Smooth muscle cell (in vitro differentiated cells): ENCODE results near the gene STAM. TPM values are rescaled to one million over a fixed set of nuclear protein-coding genes. Genes with fewer than 3 reads are reported as not detected.

Source experiments
- DNase-seq: peaks from one replicate; lab custom pipeline; 2025; ENCODE audit not compliant: unreplicated experiment; lab: John Stamatoyannopoulos, UW
- H2AFZ ChIP-seq: fragments of 200-600 bp; sonication (generic); 2 replicates; pipeline ENCODE4 v1.6.0; 2016; ENCODE audit warnings: antibody characterized with exemption, low read depth, mild to moderate bottlenecking
- H3F3A ChIP-seq: fragments of 200-600 bp; sonication (generic); 2 replicates; pipeline ENCODE4 v1.6.0; 2017; ENCODE audit warnings: antibody characterized with exemption, low read depth
- H3K27ac ChIP-seq: fragments of 200-600 bp; sonication (generic); 2 replicates; pipeline ENCODE4 v1.5.1; 2016; ENCODE audit warnings: low read depth, mild to moderate bottlenecking
- H3K27me3 ChIP-seq: fragments of 200-600 bp; sonication (generic); 2 replicates; pipeline ENCODE4 v1.6.1; 2016; ENCODE audit warnings: low read depth, mild to moderate bottlenecking
- H3K36me3 ChIP-seq: fragments of 200-600 bp; sonication (generic); 2 replicates; pipeline ENCODE4 v1.5.1; 2016; ENCODE audit warnings: low read depth
- H3K4me1 ChIP-seq: fragments of 200-600 bp; sonication (generic); 2 replicates; pipeline ENCODE4 v1.5.1; 2016; ENCODE audit warnings: low read depth
- H3K4me2 ChIP-seq: fragments of 200-600 bp; sonication (generic); 2 replicates; pipeline ENCODE4 v1.6.0; 2016; ENCODE audit warnings: mild to moderate bottlenecking
- H3K4me3 ChIP-seq: fragments of 200-600 bp; sonication (generic); 2 replicates; pipeline ENCODE4 v1.5.1; 2016; ENCODE audit warnings: mild to moderate bottlenecking
- H3K79me2 ChIP-seq: fragments of 200-600 bp; sonication (generic); 2 replicates; pipeline ENCODE4 v1.6.0; 2016; ENCODE audit warnings: low read depth, mild to moderate bottlenecking
- H3K9ac ChIP-seq: fragments of 200-600 bp; sonication (generic); 2 replicates; pipeline ENCODE4 v1.6.0; 2016; ENCODE audit warnings: low read depth
- H3K9me3 ChIP-seq: fragments of 200-600 bp; sonication (generic); replicated peaks from 2 replicates; pipeline ENCODE4 v1.5.1; 2016; ENCODE audit warnings: low read depth
- H4K20me1 ChIP-seq: fragments of 200-600 bp; sonication (generic); 2 replicates; pipeline ENCODE4 v1.6.0; 2016; ENCODE audit warnings: low read depth
- CTCF ChIP-seq: fragments of 200-600 bp; sonication (generic); IDR thresholded peaks from 2 replicates; pipeline ENCODE4 v1.5.1; 2017; ENCODE audit warnings: borderline replicate concordance, mild to moderate bottlenecking, antibody characterized with exemption; ENCODE audit not compliant: insufficient read depth, poor library complexity, severe bottlenecking
- WGBS: methylation state at CpG from one replicate; pipeline ENCODE4 v1.1.7; 2016; ENCODE audit warnings: low lambda C conversion rate; 5-methylcytosine and 5-hydroxymethylcytosine counted together
- polyA plus RNA-seq: library from polyadenylated mRNA; unstranded; fragments of >200 nt; fragmentation: Nextera tagmentation; extraction: Ambion mirVana; gene quantifications from 2 replicates; pipeline ENCODE4 v1.2.1, GENCODE V29; 2016
- total RNA-seq: library from RNA; depleted of rRNA; stranded (reverse); fragments of >200 nt; gene quantifications from 2 replicates; pipeline ENCODE4 v1.2.3, GENCODE V29; 2014

Gene STAM
- total and polyA plus RNA-seq, 2 experiments from 2014 or later: 16.0 to 30.2 TPM

- 93% methylated on average over 3 of the region's 3 CpGs for WGBS
- no peak for DNase-seq
- no peak overlapping the region for H3K4me2 ChIP-seq
- H3K4me1 ChIP-seq: peaks cover 5% of the 10 kb centered on the region
- H3K79me2 ChIP-seq: peaks cover 90% of the 10 kb centered on the region
- H3K4me3 ChIP-seq: no peak overlapping the region
- H3K9ac ChIP-seq: no peak overlapping the region
- H3K27me3 ChIP-seq: no peaks in the 10 kb centered on the region
- H3K27ac ChIP-seq: no peak overlapping the region
- peaks cover 35% of the 10 kb centered on the region for H4K20me1 ChIP-seq
- H2AFZ ChIP-seq: no peak overlapping the region
- no peaks in the 10 kb centered on the region for H3K9me3 ChIP-seq
- H3F3A ChIP-seq: no peaks in the 10 kb centered on the region
- no peaks in the 10 kb centered on the region for H3K36me3 ChIP-seq
- TF ChIP-seq CTCF: no peak
Measured at GRCh38 chr10:17661510-17661909, 17.6 kb downstream of the STAM start.

GRCh38 chr10:17662193-17663138, 18.5 kb downstream of the STAM start:
- 74% methylated on average over 2 of the region's 2 CpGs for WGBS
- H3K79me2 ChIP-seq: peaks cover 90% of the 10 kb centered on the region
- no peaks in the 10 kb centered on the region for H3K27me3 ChIP-seq
- H3K4me2 ChIP-seq: no peak overlapping the region
- no peak for TF ChIP-seq CTCF
- H3K9me3 ChIP-seq: no peaks in the 10 kb centered on the region
- no peak overlapping the region for H3K9ac ChIP-seq
- H3F3A ChIP-seq: no peaks in the 10 kb centered on the region
- no peak for DNase-seq
- no peaks in the 10 kb centered on the region for H3K36me3 ChIP-seq
- H3K4me3 ChIP-seq: no peak overlapping the region
- no peak overlapping the region for H2AFZ ChIP-seq
- H3K4me1 ChIP-seq: peaks cover 5% of the 10 kb centered on the region
- no peak overlapping the region for H3K27ac ChIP-seq
- peaks cover 25% of the 10 kb centered on the region for H4K20me1 ChIP-seq

GRCh38 chr10:17663450-17663849, 19.5 kb downstream of the STAM start:
- no peaks in the 10 kb centered on the region for H3F3A ChIP-seq
- WGBS: 100% methylated on average over 1 of the region's 1 CpG
- H3K9me3 ChIP-seq: no peaks in the 10 kb centered on the region
- no peaks in the 10 kb centered on the region for H3K27me3 ChIP-seq
- H3K79me2 ChIP-seq: peaks cover 90% of the 10 kb centered on the region
- H3K36me3 ChIP-seq: no peaks in the 10 kb centered on the region
- peaks cover 5% of the 10 kb centered on the region for H3K4me1 ChIP-seq
- H3K4me3 ChIP-seq: no peak overlapping the region
- TF ChIP-seq CTCF: no peak
- DNase-seq: no peak
- no peak overlapping the region for H2AFZ ChIP-seq
- H3K4me2 ChIP-seq: no peak overlapping the region
- H3K9ac ChIP-seq: no peak overlapping the region
- H3K27ac ChIP-seq: no peak overlapping the region
- peaks cover 21% of the 10 kb centered on the region for H4K20me1 ChIP-seq

DNA sequence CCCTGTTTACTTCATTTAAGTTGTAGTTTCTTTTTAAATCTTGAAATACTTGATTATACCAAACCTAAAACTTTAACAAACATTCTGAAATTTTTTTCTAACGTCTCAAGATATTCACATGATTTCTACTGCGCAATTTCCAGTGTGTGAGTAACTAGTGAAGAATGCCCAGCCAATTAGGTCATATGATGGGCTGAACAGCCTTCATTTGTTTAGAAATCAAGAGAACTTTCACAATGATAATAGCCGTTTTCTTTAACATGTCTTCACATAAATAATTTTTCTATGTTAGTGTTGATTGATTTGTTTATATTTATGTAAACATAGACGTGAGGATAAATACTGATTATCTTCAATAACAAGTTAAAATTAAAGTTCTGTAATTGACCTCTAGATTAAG, 21.8 kb downstream of the STAM start:
- peak overlapping the region; percentile 81 for H3K9ac ChIP-seq
- no peaks in the 10 kb centered on the region for H3F3A ChIP-seq
- peaks cover 13% of the 10 kb centered on the region for H3K4me1 ChIP-seq
- H4K20me1 ChIP-seq: peaks cover 16% of the 10 kb centered on the region
- WGBS: 14% methylated on average over 4 of the region's 4 CpGs
- no peaks in the 10 kb centered on the region for H3K9me3 ChIP-seq
- no peaks in the 10 kb centered on the region for H3K27me3 ChIP-seq
- H2AFZ ChIP-seq: peak overlapping the region; percentile 62
- peak overlapping the region; percentile 78 for H3K4me2 ChIP-seq
- H3K4me3 ChIP-seq: peak overlapping the region; percentile 5
- H3K79me2 ChIP-seq: peaks cover 87% of the 10 kb centered on the region
- peak overlapping the region; percentile 93 for H3K27ac ChIP-seq
- DNase-seq: no peak
- TF ChIP-seq CTCF: no peak
- H3K36me3 ChIP-seq: no peaks in the 10 kb centered on the region
